ENCODE results near the gene TEX14.
"Not testable (repeated sequence)": the region's sequence is repeated elsewhere in the genome, so short reads cannot be mapped to it uniquely, and the experiment has no call there.

The TEX14 gene

GRCh38 chr17:58659714-58660084 lies 32.1 kb downstream of the TEX14 start:
- in situ Hi-C loops (cut with MboI; ENCODE audit: low sequenced_read_pairs) = not testable (repeated sequence)

GRCh38 chr17:58658804-58659713 lies 32.8 kb downstream of the TEX14 start:
- in situ Hi-C loops (cut with MboI; ENCODE audit: low sequenced_read_pairs) = no loop called here

GRCh38 chr17:58657962-58658803 lies 33.7 kb downstream of the TEX14 start:
- in situ Hi-C loops (cut with MboI; ENCODE audit: low sequenced_read_pairs) = not testable (repeated sequence)

- in situ Hi-C loops (cut with MboI; ENCODE audit: low sequenced_read_pairs) = no loop called here
These were observed 43.6 kb downstream of the TEX14 start for GRCh38 chr17:58648236-58648635.

GRCh38 chr17:58643147-58643546 lies 48.7 kb downstream of the TEX14 start:
- in situ Hi-C loops (cut with MboI; ENCODE audit: low sequenced_read_pairs) = no loop called here

GRCh38 chr17:58641887-58642311 lies 49.9 kb downstream of the TEX14 start:
- in situ Hi-C loops (cut with MboI; ENCODE audit: low sequenced_read_pairs) = no loop called here

GRCh38 chr17:58640202-58640601 lies 51.6 kb downstream of the TEX14 start:
- in situ Hi-C loops (cut with MboI; ENCODE audit: low sequenced_read_pairs) = no loop called here

GRCh38 chr17:58639681-58640080 lies 52.2 kb downstream of the TEX14 start:
- in situ Hi-C loops (cut with MboI; ENCODE audit: low sequenced_read_pairs) = no loop called here

GRCh38 chr17:58637011-58637570 lies 54.8 kb downstream of the TEX14 start:
- in situ Hi-C loops (cut with MboI; ENCODE audit: low sequenced_read_pairs) = no loop called here

- in situ Hi-C loops (cut with MboI; ENCODE audit: low sequenced_read_pairs) = no loop called here
These were observed 59.2 kb downstream of the TEX14 start for GRCh38 chr17:58632324-58633314.

GRCh38 chr17:58631523-58632323 lies 60.1 kb downstream of the TEX14 start:
- in situ Hi-C loops (cut with MboI; ENCODE audit: low sequenced_read_pairs) = no loop called here

GRCh38 chr17:58630883-58631522 lies 60.8 kb downstream of the TEX14 start:
- in situ Hi-C loops (cut with MboI; ENCODE audit: low sequenced_read_pairs) = no loop called here

GRCh38 chr17:58626905-58627304 lies 64.9 kb downstream of the TEX14 start:
- in situ Hi-C loops (cut with MboI; ENCODE audit: low sequenced_read_pairs) = no loop called here

GRCh38 chr17:58624751-58625150 lies 67.1 kb downstream of the TEX14 start:
- in situ Hi-C loops (cut with MboI; ENCODE audit: low sequenced_read_pairs) = no loop called here

GRCh38 chr17:58621174-58621573 lies 70.7 kb downstream of the TEX14 start:
- in situ Hi-C loops (cut with MboI; ENCODE audit: low sequenced_read_pairs) = no loop called here

- in situ Hi-C loops (cut with MboI; ENCODE audit: low sequenced_read_pairs) = no loop called here
These were observed 73.5 kb downstream of the TEX14 start for GRCh38 chr17:58618336-58618735.

GRCh38 chr17:58617563-58617962 lies 74.3 kb downstream of the TEX14 start:
- in situ Hi-C loops (cut with MboI; ENCODE audit: low sequenced_read_pairs) = no loop called here

GRCh38 chr17:58615768-58616659 lies 75.8 kb downstream of the TEX14 start:
- in situ Hi-C loops (cut with MboI; ENCODE audit: low sequenced_read_pairs) = no loop called here

Data from HL-60/S4 (cell line).